ENCODE results near the gene OR12D1.

The OR12D1 gene

GRCh38 chr6:29466241-29466640 is 51.5 kb downstream of the OR12D1 start:
- no peak for DNase-seq
